Measurements from ENCODE around the gene LRRK1. TPM values are rescaled to one million over a fixed set of nuclear protein-coding genes. Genes with fewer than 3 reads are reported as not detected.

LRRK1 gene
- total RNA-seq, 4 donors from 2014 or later = 7.1 to 29.3 (median 8.5) TPM

DNA sequence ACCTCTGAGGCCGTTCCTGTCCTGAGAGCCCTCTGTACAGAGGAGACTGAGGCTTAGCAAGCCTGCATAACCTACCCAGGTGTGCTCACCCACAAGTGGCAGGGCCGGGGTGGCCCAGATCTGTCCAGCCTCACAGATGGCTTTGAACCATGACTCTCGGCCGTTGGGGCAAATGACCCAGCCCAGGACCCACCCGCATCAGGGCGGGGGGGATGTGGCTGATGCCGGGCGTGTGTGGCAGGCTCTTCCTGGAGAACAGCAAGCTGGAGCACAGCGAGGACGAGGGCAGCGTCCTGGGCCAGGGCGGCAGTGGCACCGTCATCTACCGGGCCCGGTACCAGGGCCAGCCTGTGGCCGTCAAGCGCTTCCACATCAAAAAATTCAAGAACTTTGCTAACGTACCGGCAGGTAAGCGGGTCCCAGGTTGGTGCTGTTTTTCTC, 133.5 kb downstream of the LRRK1 start:
- 93 to 97% methylated on average over 2 to 20 of the region's 20 CpGs for WGBS, 2 donors
- TF ChIP-seq, protein P1, sequence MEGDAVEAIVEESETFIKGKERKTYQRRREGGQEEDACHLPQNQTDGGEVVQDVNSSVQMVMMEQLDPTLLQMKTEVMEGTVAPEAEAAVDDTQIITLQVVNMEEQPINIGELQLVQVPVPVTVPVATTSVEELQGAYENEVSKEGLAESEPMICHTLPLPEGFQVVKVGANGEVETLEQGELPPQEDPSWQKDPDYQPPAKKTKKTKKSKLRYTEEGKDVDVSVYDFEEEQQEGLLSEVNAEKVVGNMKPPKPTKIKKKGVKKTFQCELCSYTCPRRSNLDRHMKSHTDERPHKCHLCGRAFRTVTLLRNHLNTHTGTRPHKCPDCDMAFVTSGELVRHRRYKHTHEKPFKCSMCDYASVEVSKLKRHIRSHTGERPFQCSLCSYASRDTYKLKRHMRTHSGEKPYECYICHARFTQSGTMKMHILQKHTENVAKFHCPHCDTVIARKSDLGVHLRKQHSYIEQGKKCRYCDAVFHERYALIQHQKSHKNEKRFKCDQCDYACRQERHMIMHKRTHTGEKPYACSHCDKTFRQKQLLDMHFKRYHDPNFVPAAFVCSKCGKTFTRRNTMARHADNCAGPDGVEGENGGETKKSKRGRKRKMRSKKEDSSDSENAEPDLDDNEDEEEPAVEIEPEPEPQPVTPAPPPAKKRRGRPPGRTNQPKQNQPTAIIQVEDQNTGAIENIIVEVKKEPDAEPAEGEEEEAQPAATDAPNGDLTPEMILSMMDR (IDR thresholded peaks at IDR 0.05) = no peak
- TF ChIP-seq POLR2A (IDR thresholded peaks at IDR 0.05) = no peak
- Histone ChIP-seq H3K4me1 (no peaks in the 10 kb centered on the region), H3K9me3 (no peaks in the 10 kb centered on the region), H3K27me3 (no peaks in the 10 kb centered on the region), H3K4me3 (replicated peaks in 1 of 3) (no peak overlapping the region), H3K27ac (no peak overlapping the region), H3K36me3 (peaks cover 16 to 26% of the 10 kb centered on the region in 2 donors)
- intact Hi-C loops (cut with DNase I) = no loop called here
- no peak for DNase-seq

DNA sequence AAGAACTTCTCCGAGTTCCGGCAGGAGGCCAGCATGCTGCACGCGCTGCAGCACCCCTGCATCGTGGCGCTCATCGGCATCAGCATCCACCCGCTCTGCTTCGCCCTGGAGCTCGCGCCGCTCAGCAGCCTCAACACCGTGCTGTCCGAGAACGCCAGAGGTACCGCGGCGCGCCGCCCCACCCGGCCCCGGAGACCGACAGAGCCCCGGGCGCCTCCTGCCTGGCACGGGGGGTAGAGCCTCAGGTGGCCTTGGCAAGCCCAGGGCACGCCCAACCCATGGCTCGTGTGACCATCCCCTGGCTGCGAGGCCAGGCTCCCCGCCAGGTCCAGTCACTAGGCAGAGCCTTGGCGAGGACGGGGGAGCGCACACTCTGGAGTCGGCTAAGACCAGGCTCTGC, 134.1 kb downstream of the LRRK1 start:
- H3K36me3 ChIP-seq = peaks cover 16 to 26% of the 10 kb centered on the region in 2 donors
- H3K9me3 ChIP-seq = no peaks in the 10 kb centered on the region
- no peak overlapping the region for H3K27ac ChIP-seq
- intact Hi-C loops (cut with DNase I) = no loop called here
- WGBS, 2 donors = 96 to 99% methylated on average over 13 to 17 of the region's 34 CpGs
- H3K4me1 ChIP-seq = no peaks in the 10 kb centered on the region
- H3K4me3 ChIP-seq (replicated peaks in 1 of 3) = no peak overlapping the region
- TF ChIP-seq, protein P1 (IDR thresholded peaks at IDR 0.05) = no peak
- TF ChIP-seq POLR2A (IDR thresholded peaks at IDR 0.05) = no peak
- no peaks in the 10 kb centered on the region for H3K27me3 ChIP-seq
- DNase-seq = no peak

DNA sequence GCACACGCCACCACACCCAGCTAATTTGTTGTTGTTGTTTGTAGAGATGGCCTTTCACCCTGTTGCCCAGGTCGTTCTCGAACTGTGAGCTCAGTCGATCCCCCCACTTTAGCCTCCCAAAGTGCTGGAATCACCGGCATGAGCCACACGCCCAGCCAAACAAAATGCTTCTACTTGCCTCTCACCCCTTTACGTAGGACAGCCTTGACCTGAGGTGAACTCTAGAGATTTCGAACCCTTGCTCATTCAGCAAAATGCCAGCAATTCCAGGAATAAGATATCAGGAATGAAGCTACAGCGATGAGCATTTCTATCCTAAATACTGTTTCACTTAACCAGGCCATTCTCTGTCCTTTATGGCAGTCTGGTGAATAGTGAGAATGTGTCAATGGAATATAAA, 135.0 kb downstream of the LRRK1 start:
- H3K4me1 ChIP-seq = no peaks in the 10 kb centered on the region
- DNase-seq = no peak
- no peaks in the 10 kb centered on the region for H3K9me3 ChIP-seq
- WGBS, 2 donors = 91 to 92% methylated on average over 9 of the region's 9 CpGs
- H3K27ac ChIP-seq = no peak overlapping the region
- no peak for TF ChIP-seq POLR2A (IDR thresholded peaks at IDR 0.05)
- TF ChIP-seq, protein P1 (IDR thresholded peaks at IDR 0.05) = no peak
- peaks cover 12 to 28% of the 10 kb centered on the region in 2 donors for H3K36me3 ChIP-seq
- H3K4me3 ChIP-seq (replicated peaks in 1 of 3) = no peak overlapping the region
- intact Hi-C loops (cut with DNase I) = no loop called here
- H3K27me3 ChIP-seq = no peaks in the 10 kb centered on the region

DNA sequence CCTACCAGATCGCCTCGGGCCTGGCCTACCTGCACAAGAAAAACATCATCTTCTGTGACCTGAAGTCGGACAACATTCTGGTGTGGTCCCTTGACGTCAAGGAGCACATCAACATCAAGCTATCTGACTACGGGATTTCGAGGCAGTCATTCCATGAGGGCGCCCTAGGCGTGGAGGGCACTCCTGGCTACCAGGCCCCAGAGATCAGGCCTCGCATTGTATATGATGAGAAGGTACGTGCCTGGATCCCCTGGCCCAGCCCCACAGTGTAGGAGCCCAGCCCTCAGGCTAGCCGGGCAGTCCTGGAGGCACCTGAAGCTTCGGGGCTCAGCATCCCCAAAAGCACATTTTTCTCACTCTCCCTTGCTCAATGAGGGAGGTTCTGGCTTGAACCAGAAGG, 135.8 kb downstream of the LRRK1 start:
- Histone ChIP-seq H3K27me3 (no peaks in the 10 kb centered on the region), H3K36me3 (peaks cover 12 to 33% of the 10 kb centered on the region in 2 donors), H3K4me3 (replicated peaks in 1 of 3) (no peak overlapping the region), H3K9me3 (no peaks in the 10 kb centered on the region), H3K27ac (no peak overlapping the region), H3K4me1 (no peaks in the 10 kb centered on the region)
- WGBS, 2 donors = 87 to 96% methylated on average over 12 of the region's 12 CpGs
- intact Hi-C loops (cut with DNase I) = no loop called here
- TF ChIP-seq POLR2A (IDR thresholded peaks at IDR 0.05) = no peak
- TF ChIP-seq, protein P1 (IDR thresholded peaks at IDR 0.05) = no peak
- no peak for DNase-seq

DNA sequence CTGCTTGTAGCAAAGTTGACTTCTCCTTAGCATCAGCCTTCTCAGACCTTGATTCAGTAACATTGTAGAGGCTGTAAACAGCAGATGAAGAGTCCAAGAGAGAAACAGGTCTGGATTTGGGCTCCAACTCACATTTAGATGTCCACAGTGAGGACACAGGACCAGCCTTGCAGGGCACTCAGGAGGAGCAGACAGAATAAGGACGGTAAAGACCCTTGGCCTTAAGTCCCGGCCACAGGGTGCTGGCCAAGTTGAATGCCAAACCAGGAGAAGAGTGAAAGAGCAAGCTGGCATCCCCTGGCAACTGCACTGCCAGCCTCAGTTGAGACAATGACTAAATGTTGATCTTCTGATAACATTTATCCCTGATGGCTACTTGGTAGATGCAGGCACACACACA, 136.3 kb downstream of the LRRK1 start:
- Histone ChIP-seq H3K4me1 (no peaks in the 10 kb centered on the region), H3K9me3 (no peaks in the 10 kb centered on the region), H3K27ac (no peak overlapping the region), H3K4me3 (replicated peaks in 1 of 3) (no peak overlapping the region), H3K27me3 (no peaks in the 10 kb centered on the region), H3K36me3 (peaks cover 12 to 33% of the 10 kb centered on the region in 2 donors)
- TF ChIP-seq, protein P1 (IDR thresholded peaks at IDR 0.05) = no peak
- no peak for TF ChIP-seq POLR2A (IDR thresholded peaks at IDR 0.05)
- DNase-seq = no peak
- 95 to 96% methylated on average over 2 of the region's 2 CpGs for WGBS, 2 donors
- intact Hi-C loops (cut with DNase I) = no loop called here

All from thyroid gland (tissue), 4 donors.